Activated CD4-positive, alpha-beta memory T cell treated with anti-CD3 and anti-CD28 coated beads for 36 hours (primary cell): ENCODE results near the gene KATNBL1. TPM values are rescaled to one million over a fixed set of nuclear protein-coding genes. Genes with fewer than 3 reads are reported as not detected.
A peak's percentile ranks its signal among the peaks of the same experiment; 100 is the strongest.

Experiments used
- CTCF ChIA-PET: fragments of 350-600 bp; sonication (Branson Sonifier 250); formaldehyde crosslinking; loops from one replicate; lab custom pipeline; 2021; ENCODE audit warnings: antibody characterized with exemption, inconsistent platforms; lab: Charles Lee
- POLR2A ChIA-PET: fragments of 350-600 bp; sonication (Branson Sonifier 250); formaldehyde crosslinking; loops from one replicate; lab custom pipeline; 2021; ENCODE audit warnings: antibody characterized with exemption; lab: Charles Lee
- DNase-seq: peaks from one replicate; pipeline ENCODE4 v3.0.0-alpha.2; 2020
- H3K27ac Mint-ChIP-seq: one replicate; pipeline ENCODE4 v1.8.0; 2021; ENCODE audit warnings: mixed read lengths
- H3K27me3 Mint-ChIP-seq: one replicate; pipeline ENCODE4 v1.8.0; 2021; ENCODE audit warnings: mixed read lengths
- H3K36me3 Mint-ChIP-seq: one replicate; pipeline ENCODE4 v1.8.0; 2021; ENCODE audit warnings: mixed read lengths
- H3K4me1 Mint-ChIP-seq: one replicate; pipeline ENCODE4 v1.8.0; 2021; ENCODE audit warnings: low read depth, mixed read lengths
- H3K4me3 Mint-ChIP-seq: one replicate; pipeline ENCODE4 v1.8.0; 2021; ENCODE audit warnings: mild to moderate bottlenecking, mixed read lengths
- H3K9me3 Mint-ChIP-seq: one replicate; pipeline ENCODE4 v1.8.0; 2021; ENCODE audit warnings: mixed read lengths
- intact Hi-C: fragments of 100-400 bp; cut with micrococcal nuclease; formaldehyde crosslinking; loops from one replicate; pipeline ENCODE4 v1.15.1; 2023
- total RNA-seq, 2 experiments: library from RNA; stranded (reverse); gene quantifications; one replicate each; pipeline ENCODE4 v1.2.3, GENCODE V29; 2021

Gene KATNBL1
- total RNA-seq, 2 experiments from 2014 or later: 44.7 to 56.7 TPM

DNA sequence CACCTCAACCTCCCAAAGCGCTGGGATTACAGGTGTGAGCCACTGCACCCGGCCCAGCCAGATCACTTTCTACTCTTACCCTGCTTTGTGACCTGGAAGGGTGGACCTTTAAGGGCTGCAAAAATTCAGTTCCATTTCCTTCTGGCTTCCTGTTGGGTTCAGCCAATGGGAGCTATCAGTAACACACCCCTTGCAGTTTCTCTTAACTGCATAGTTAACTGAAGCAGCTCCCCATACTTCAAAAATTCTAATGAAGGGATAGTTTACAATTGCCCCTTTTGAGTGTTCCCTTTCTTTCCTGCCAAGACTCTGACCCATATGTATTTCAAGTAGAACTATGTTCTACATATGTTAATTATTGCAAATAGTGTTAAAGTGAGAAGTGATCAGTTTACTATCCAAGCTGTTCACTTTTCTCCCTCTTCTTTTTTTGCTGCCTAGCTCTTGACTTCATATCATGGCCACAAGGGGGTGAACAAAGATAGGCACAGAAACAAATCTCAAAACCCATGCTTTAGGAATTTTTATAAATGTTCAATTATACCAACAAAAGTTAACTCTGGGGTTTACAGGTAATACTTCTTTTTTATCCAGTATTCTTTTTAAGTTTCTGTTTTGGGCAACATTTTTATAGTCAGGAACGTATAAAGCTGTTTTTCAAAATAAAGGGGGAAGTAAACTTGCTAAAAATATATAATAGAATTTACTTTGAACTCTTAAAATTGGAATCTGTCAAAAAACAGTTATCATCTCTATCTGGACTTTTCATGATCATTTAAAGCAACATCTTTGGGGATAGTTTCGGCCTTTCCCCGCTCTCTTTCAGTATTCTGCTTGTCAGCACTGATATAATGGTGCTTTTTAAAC lies 99.9 kb downstream of the KATNBL1 start:
- Mint-ChIP-seq H3K27ac (no peak overlapping the region), H3K27me3 (peaks cover 5% of the 10 kb centered on the region), H3K36me3 (peaks cover 2% of the 10 kb centered on the region), H3K4me1 (no peaks in the 10 kb centered on the region), H3K9me3 (peaks cover 2% of the 10 kb centered on the region), H3K4me3 (no peak overlapping the region)
- ChIA-PET POLR2A (interaction anchor here (1.0 to 1.7 kb wide), 3 partner anchors 8 to 258 kb away, joined by 3 to 4 read pairs (median 3); partner anchors contain the start of genes EMC7, KATNBL1 and PGBD4), CTCF (interaction anchor here (0.8 to 6.5 kb wide), 17 partner anchors 8 to 477 kb away, joined by 3 to 98 read pairs (median 4); partner anchors contain the start of genes EMC4, EMC7, KATNBL1 and LPCAT4)
- intact Hi-C loops: loop anchor here (1.0 kb wide), 2 partner anchors 100 to 478 kb away; partner anchors contain the start of gene KATNBL1
- DNase-seq: no peak

DNA sequence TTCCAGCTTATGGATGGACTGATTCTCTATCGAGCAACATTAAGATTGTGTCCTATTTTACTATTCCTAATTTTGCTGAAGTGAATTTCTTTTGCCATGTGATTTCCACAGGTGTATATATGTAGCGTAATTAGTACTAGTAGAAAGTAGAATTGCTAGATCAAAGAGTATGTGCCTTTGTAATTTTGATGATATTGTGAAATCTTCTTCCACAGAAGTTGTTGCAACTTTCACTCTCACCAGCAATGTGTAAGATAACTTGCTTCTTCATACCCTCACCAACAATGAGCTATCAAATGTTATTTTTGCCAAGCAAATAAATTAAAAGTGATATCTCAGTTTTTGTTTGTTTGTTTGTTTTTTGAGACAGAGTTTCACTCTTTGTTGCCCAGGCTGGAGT lies 102.6 kb downstream of the KATNBL1 start:
- no peaks in the 10 kb centered on the region for H3K27me3 Mint-ChIP-seq
- ChIA-PET POLR2A (no interaction called here), CTCF (interaction anchor here (1.3 to 6.5 kb wide), 2 partner anchors 103 to 260 kb away, joined by 4 to 98 read pairs; partner anchors contain the start of genes KATNBL1 and LPCAT4)
- intact Hi-C loops: no loop called here
- H3K4me1 Mint-ChIP-seq: peaks cover 12% of the 10 kb centered on the region
- no peak overlapping the region for H3K27ac Mint-ChIP-seq
- no peak for DNase-seq
- no peak overlapping the region for H3K4me3 Mint-ChIP-seq
- peaks cover 19% of the 10 kb centered on the region for H3K9me3 Mint-ChIP-seq
- peaks cover 20% of the 10 kb centered on the region for H3K36me3 Mint-ChIP-seq

DNA sequence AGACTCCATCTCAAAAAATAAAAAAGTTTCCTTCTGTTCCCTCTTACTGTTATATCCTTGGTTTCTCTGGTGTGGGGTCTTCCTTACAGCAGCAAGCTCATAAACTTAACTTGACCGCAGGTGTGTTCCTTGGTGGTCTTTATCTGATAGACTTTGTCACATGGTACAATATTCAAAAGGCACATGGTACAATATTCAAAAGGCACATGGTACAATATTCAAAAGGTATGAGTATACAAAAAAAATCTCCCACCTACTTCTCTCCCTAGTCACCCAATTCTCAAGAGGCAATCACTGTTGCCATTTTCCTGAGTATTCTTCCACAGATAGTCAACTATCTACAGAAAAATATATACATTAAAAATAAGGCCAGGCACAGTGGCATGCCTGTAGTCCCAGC lies 103.5 kb downstream of the KATNBL1 start:
- peaks cover 16% of the 10 kb centered on the region for H3K4me1 Mint-ChIP-seq
- intact Hi-C loops: no loop called here
- CTCF ChIA-PET: interaction anchor here (0.7 to 6.5 kb wide), 2 partner anchors 54 to 104 kb away, joined by 3 to 98 read pairs; partner anchors contain the start of gene KATNBL1
- no peaks in the 10 kb centered on the region for H3K27me3 Mint-ChIP-seq
- DNase-seq: no peak
- H3K36me3 Mint-ChIP-seq: peaks cover 27% of the 10 kb centered on the region
- H3K4me3 Mint-ChIP-seq: no peak overlapping the region
- H3K9me3 Mint-ChIP-seq: peaks cover 19% of the 10 kb centered on the region
- POLR2A ChIA-PET: interaction anchor here (0.6 kb wide), 1 partner anchor 827 kb away, joined by 3 read pairs; no protein-coding TSS in a partner anchor
- no peak overlapping the region for H3K27ac Mint-ChIP-seq

DNA sequence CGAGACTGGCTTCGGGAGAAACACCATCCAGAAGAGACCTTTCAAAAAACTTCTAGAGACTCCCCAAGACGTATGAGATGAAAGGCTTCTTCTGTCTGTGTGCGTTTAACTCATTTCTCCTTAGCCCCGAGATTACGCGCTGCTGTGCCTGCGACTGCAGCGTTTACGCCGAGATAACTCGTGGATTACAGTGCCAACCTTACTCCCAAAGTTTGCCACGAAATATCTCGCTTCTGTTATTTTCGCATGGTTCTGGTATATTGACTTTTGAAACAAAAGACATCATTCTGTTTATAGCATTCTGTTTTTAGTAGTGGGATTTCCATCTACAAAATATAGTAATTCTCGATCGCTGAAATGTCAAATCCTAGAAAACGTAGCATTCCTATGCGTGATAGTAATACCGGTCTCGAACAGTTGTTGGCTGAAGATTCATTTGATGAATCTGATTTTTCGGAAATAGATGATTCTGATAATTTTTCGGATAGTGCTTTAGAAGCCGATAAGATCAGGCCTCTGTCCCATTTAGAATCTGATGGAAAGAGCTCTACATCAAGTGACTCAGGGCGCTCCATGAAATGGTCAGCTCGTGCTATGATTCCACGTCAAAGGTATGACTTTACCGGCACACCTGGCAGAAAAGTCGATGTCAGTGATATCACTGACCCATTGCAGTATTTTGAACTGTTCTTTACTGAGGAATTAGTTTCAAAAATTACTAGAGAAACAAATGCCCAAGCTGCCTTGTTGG lies 107.5 kb downstream of the KATNBL1 start:
- ChIA-PET CTCF (interaction anchor here (0.6 to 1.3 kb wide), 6 partner anchors 8 to 485 kb away, joined by 3 to 13 read pairs (median 6); partner anchors contain the start of gene KATNBL1), POLR2A (interaction anchor here (0.7 to 1.8 kb wide), 4 partner anchors 8 to 123 kb away, joined by 4 to 9 read pairs (median 6); partner anchors contain the start of genes EMC4 and KATNBL1)
- Mint-ChIP-seq H3K27me3 (no peaks in the 10 kb centered on the region), H3K36me3 (peaks cover 28% of the 10 kb centered on the region), H3K4me1 (peaks cover 34% of the 10 kb centered on the region), H3K4me3 (peak overlapping the region; percentile 99), H3K9me3 (peaks cover 19% of the 10 kb centered on the region), H3K27ac (peak overlapping the region; percentile 96)
- no peak for DNase-seq
- intact Hi-C loops: loop anchor here (1.0 to 5.0 kb wide), 5 partner anchors 52 to 485 kb away; partner anchors contain the start of genes AVEN, KATNBL1 and LPCAT4

DNA sequence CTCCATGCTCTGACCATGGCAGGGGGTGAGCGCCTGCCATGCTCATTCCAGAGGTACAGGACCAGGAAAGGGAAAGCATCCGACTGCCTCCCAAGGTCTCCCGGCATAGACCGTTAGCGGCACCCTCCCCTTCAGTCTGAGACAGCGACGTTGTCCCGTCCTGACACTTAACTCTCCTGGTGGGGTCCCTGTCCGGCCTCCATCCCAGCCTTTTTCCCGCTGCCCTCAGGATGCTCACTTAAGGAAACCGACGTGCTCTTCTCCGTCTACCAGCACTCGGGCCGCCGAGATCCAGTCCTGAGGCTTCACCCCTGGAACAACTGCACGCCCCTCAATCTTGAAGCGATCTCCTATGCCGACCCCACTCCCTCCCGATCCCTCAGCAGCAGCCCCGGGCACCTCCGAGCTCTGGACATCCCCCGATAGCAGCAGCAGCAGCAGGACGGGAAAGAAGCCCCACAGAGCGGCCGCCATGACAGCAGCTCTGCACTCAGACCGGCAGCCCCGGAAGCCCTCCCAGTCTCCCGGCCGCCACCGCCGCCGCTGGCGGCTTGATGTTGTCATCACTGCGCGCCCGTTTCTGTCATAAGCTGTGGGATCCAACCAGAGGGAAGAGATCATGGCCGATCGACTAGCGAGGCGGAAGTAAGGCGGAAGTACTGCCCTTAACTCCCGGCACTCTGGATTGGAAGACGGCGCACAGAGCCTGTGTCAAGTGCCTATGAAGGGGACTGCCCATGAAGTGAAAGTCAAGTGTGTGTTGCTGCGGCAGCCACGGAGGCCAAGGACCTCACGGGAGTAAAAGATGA lies 108.3 kb downstream of the KATNBL1 start, which contains the start of the genes EMC7 and PGBD4:
EMC7 (minus strand) TSS at position 497 of the 809 bp plus-strand sequence; CDS start at position 474, 23 bp downstream.
PGBD4 (plus strand) TSS at position 718 of the 809 bp plus-strand sequence. CDS start 449 bp downstream, outside the sequence.
- H3K4me3 Mint-ChIP-seq: peak within 1 kb of the TSS; percentile 99
- H3K4me1 Mint-ChIP-seq: peaks cover 36% of the 10 kb centered on the region
- no peaks in the 10 kb centered on the region for H3K27me3 Mint-ChIP-seq
- intact Hi-C loops: loop anchor here (1.0 to 5.0 kb wide), 8 partner anchors 53 to 887 kb away; partner anchors contain the start of genes AVEN, KATNBL1, LPCAT4 and ZNF770
- peak; percentile 100 for DNase-seq
- POLR2A ChIA-PET: interaction anchor here (0.7 to 1.8 kb wide), 4 partner anchors 9 to 123 kb away, joined by 4 to 9 read pairs (median 6); partner anchors contain the start of genes EMC4 and KATNBL1
- CTCF ChIA-PET: interaction anchor here (0.6 to 1.3 kb wide), 4 partner anchors 8 to 108 kb away, joined by 3 to 13 read pairs (median 6); partner anchors contain the start of gene KATNBL1
- H3K27ac Mint-ChIP-seq: peak within 1 kb of the TSS; percentile 96
- peaks cover 28% of the 10 kb centered on the region for H3K36me3 Mint-ChIP-seq
- peaks cover 19% of the 10 kb centered on the region for H3K9me3 Mint-ChIP-seq

DNA sequence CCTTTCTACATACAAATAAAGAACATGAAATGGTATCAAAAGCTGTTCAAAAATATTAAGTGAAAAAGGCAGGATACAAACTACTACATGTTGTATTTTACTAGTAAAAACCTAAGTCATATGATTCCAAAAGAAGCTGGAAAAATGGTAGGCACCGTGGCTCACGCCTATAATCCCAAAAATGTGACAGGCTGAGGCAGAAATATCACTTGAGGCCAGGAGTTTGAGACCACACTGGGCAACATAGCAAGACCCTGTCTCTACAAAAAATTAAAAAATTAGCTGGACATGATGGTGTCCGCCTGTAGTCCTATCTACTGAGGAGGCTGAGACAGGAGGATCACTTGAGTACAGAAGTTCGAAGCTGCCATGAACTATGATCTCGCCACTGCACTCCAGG lies 110.0 kb downstream of the KATNBL1 start:
- peaks cover 16% of the 10 kb centered on the region for H3K9me3 Mint-ChIP-seq
- H3K4me1 Mint-ChIP-seq: peaks cover 36% of the 10 kb centered on the region
- no peak overlapping the region for H3K27ac Mint-ChIP-seq
- peak overlapping the region; percentile 49 for H3K4me3 Mint-ChIP-seq
- H3K36me3 Mint-ChIP-seq: peaks cover 29% of the 10 kb centered on the region
- no peaks in the 10 kb centered on the region for H3K27me3 Mint-ChIP-seq
- ChIA-PET CTCF (interaction anchor here (0.6 to 1.8 kb wide), 3 partner anchors 10 to 110 kb away, joined by 3 to 5 read pairs (median 5); partner anchors contain the start of gene KATNBL1), POLR2A (interaction anchor here (1.4 kb wide), 1 partner anchor 61 kb away, joined by 4 read pairs; the partner anchor contains the start of gene AVEN)
- DNase-seq: no peak
- intact Hi-C loops: loop anchor here (2.0 to 5.0 kb wide), 2 partner anchors 235 to 487 kb away; no protein-coding TSS in a partner anchor

Other genes starting within 250 kb of the KATNBL1 start
- not detected for gene CHRM5, start 241.6 kb downstream of the KATNBL1 start, total RNA-seq
- 10 to 100 TPM; 13.1 to 13.4 TPM for gene AVEN, start 170.9 kb downstream of the KATNBL1 start, total RNA-seq
- gene EMC7, start 108.2 kb downstream of the KATNBL1 start, total RNA-seq: 10 to 100 TPM; 62.7 to 68.4 TPM
- gene PGBD4, start 108.0 kb downstream of the KATNBL1 start, total RNA-seq: 1 to 10 TPM; 2.0 to 2.3 TPM
- 100 to 1,000 TPM; 107 to 110 TPM for gene EMC4, start 14.9 kb upstream of the KATNBL1 start, total RNA-seq
- 10 to 100 TPM; 18.4 to 18.5 TPM for gene SLC12A6, start 127.7 kb upstream of the KATNBL1 start, total RNA-seq
- 100 to 1,000 TPM; 211 to 214 TPM for gene NOP10, start 133.0 kb upstream of the KATNBL1 start, total RNA-seq
- gene NUTM1, start 133.2 kb upstream of the KATNBL1 start, total RNA-seq: not detected
- 10 to 100 TPM; 62.5 to 71.3 TPM for gene LPCAT4, start 157.1 kb upstream of the KATNBL1 start, total RNA-seq
- 10 to 100 TPM; 65.3 to 72.9 TPM for gene GOLGA8A, start 227.7 kb upstream of the KATNBL1 start, total RNA-seq